PFSK-1 (cell line): ENCODE measurements around the gene PCDHGB4.
"Not testable (repeated sequence)": the region's sequence is repeated elsewhere in the genome, so short reads cannot be mapped to it uniquely, and the experiment has no call there.

ENCODE experiments used
- FOXP2 ChIP-seq: optimal IDR thresholded peaks from 2 replicates; pipeline ENCODE3; 2011; ENCODE audit warnings: borderline replicate concordance, control low read depth, inconsistent platforms; ENCODE audit not compliant: insufficient read depth; ENCODE audit errors: extremely low read length, extremely low read depth
- POLR2AphosphoS5 ChIP-seq: IDR thresholded peaks from 2 replicates; pipeline ENCODE4 v1.6.1; 2012; ENCODE audit warnings: low read depth, mild to moderate bottlenecking, control low read depth, low read length, moderate library complexity
- SIN3A ChIP-seq: IDR thresholded peaks from 2 replicates; pipeline ENCODE4 v1.6.1; 2012; ENCODE audit warnings: mild to moderate bottlenecking, low read length, moderate library complexity, borderline replicate concordance; ENCODE audit not compliant: insufficient read depth
- TAF1 ChIP-seq: IDR thresholded peaks from 2 replicates; pipeline ENCODE4 v1.6.1; 2012; ENCODE audit warnings: low read length, control low read depth, borderline replicate concordance; ENCODE audit not compliant: insufficient read depth
- TF ChIP-seq, protein P1 (sequence below), 2 experiments: IDR thresholded peaks; 2 replicates each; pipeline versions ENCODE4 v1.6.1 to v1.8.0; 2011 to 2012; ENCODE audit warnings: low read depth in 2 of 2, low read length in 2 of 2, control low read depth in 1 of 2, inconsistent platforms in 1 of 2, mild to moderate bottlenecking in 1 of 2, moderate library complexity in 1 of 2; ENCODE audit not compliant: insufficient read depth in 1 of 2

Gene PCDHGB4

DNA sequence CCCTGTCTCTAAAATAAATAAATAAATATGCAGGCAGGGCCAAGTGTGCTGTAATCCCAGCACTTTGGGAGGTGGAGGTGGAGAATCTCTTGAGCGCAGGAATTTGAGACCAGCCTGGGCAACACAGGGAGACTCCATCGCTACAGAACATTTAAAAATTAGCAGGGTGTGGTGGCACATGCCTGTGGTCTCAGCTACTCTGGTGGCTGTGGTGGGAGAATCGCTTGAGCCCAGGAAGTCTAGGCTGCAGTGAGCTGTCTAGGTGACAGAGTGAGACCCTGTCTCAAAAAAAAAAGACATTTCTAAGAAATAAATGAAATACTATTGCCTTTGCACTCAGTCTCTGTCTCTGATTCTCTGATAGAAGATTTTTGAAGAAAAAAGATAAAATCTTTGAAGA lies 24.1 kb downstream of the PCDHGB4 start:
- TF ChIP-seq POLR2AphosphoS5 (no peak), FOXP2 (no peak), TAF1 (no peak), SIN3A (no peak)
- TF ChIP-seq, protein P1, sequence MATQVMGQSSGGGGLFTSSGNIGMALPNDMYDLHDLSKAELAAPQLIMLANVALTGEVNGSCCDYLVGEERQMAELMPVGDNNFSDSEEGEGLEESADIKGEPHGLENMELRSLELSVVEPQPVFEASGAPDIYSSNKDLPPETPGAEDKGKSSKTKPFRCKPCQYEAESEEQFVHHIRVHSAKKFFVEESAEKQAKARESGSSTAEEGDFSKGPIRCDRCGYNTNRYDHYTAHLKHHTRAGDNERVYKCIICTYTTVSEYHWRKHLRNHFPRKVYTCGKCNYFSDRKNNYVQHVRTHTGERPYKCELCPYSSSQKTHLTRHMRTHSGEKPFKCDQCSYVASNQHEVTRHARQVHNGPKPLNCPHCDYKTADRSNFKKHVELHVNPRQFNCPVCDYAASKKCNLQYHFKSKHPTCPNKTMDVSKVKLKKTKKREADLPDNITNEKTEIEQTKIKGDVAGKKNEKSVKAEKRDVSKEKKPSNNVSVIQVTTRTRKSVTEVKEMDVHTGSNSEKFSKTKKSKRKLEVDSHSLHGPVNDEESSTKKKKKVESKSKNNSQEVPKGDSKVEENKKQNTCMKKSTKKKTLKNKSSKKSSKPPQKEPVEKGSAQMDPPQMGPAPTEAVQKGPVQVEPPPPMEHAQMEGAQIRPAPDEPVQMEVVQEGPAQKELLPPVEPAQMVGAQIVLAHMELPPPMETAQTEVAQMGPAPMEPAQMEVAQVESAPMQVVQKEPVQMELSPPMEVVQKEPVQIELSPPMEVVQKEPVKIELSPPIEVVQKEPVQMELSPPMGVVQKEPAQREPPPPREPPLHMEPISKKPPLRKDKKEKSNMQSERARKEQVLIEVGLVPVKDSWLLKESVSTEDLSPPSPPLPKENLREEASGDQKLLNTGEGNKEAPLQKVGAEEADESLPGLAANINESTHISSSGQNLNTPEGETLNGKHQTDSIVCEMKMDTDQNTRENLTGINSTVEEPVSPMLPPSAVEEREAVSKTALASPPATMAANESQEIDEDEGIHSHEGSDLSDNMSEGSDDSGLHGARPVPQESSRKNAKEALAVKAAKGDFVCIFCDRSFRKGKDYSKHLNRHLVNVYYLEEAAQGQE (IDR thresholded peaks at IDR 0.05; ENCODE audit: insufficient read depth in 1 of 2, low read depth in 2 of 2, low read length in 2 of 2): no peak

GRCh38 chr5:141412854-141413539 lies 25.5 kb downstream of the PCDHGB4 start, which contains the start of gene PCDHGA10:
PCDHGA10 (plus strand) TSS chr5:141412987; CDS start chr5:141413176, 189 bp downstream.
- no peak for TF ChIP-seq POLR2AphosphoS5
- no peak for TF ChIP-seq FOXP2
- no peak for TF ChIP-seq TAF1
- TF ChIP-seq SIN3A: no peak
- TF ChIP-seq, protein P1 (IDR thresholded peaks at IDR 0.05; ENCODE audit: insufficient read depth in 1 of 2, low read depth in 2 of 2, low read length in 2 of 2): no peak

- TF ChIP-seq, protein P1 (IDR thresholded peaks at IDR 0.05; ENCODE audit: insufficient read depth in 1 of 2, low read depth in 2 of 2, low read length in 2 of 2): no peak
These were observed 26.1 kb downstream of the PCDHGB4 start for GRCh38 chr5:141413540-141414069.

DNA sequence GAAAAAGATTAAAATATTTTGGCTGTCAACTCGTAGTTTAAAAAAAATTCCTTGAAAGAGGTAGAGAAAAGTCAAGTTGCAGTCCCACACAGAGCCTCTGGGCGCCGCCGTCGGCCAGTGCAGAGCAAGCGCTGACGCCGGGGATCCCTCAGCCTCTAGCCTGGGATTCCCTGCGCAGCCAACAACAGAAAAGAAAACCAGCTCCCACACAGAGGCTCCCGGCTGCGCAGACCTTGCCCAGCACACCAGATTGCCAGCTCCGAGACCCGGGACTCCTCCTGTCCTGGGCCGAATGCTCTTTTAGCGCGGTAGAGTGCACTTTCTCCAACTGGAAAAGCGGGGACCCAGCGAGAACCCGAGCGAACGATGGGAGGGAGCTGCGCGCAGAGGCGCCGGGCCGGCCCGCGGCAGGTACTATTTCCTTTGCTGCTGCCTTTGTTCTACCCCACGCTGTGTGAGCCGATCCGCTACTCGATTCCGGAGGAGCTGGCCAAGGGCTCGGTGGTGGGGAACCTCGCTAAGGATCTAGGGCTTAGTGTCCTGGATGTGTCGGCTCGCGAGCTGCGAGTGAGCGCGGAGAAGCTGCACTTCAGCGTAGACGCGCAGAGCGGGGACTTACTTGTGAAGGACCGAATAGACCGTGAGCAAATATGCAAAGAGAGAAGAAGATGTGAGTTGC lies 30.1 kb downstream of the PCDHGB4 start, which contains the start of gene PCDHGB7:
Gene PCDHGB7 (plus strand): TSS at position 184 of the 679 bp plus-strand sequence. CDS start 183 bp downstream, at position 367.
- TF ChIP-seq POLR2AphosphoS5, FOXP2, SIN3A: not testable (repeated sequence)

DNA sequence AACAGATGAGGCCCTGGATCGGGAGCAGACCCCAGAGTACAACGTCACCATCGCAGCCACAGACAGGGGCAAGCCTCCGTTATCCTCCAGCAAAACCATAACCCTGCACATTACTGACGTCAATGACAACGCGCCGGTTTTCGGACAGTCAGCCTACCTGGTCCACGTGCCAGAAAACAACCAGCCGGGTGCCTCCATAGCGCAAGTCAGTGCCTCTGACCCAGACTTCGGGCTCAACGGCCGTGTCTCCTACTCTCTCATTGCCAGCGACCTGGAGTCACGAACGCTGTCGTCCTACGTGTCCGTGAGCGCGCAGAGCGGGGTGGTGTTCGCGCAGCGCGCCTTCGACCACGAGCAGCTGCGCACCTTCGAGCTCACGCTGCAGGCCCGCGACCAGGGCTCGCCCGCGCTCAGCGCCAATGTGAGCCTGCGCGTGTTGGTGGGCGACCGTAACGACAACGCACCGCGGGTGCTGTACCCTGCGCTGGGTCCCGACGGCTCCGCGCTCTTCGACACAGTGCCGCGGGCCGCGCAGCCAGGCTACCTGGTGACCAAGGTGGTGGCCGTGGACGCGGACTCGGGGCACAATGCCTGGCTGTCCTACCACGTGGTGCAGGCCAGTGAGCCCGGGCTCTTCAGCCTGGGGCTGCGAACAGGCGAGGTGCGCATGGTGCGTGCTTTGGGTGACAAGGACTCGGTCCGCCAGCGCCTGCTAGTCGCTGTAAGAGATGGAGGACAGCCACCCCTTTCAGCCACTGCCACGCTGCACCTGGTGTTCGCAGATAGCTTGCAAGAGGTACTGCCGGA lies 31.8 kb downstream of the PCDHGB4 start:
- TF ChIP-seq, protein P1 (IDR thresholded peaks at IDR 0.05; ENCODE audit: insufficient read depth in 1 of 2, low read depth in 2 of 2, low read length in 2 of 2): no peak
- TF ChIP-seq TAF1 (no peak), SIN3A (no peak), POLR2AphosphoS5 (no peak), FOXP2 (no peak)
